Neural progenitor cell (in vitro differentiated cells): ENCODE results near the gene GRAMD1C. TPM values are rescaled to one million over a fixed set of nuclear protein-coding genes. Genes with fewer than 3 reads are reported as not detected.
"Not testable (repeated sequence)": the region's sequence is repeated elsewhere in the genome, so short reads cannot be mapped to it uniquely, and the experiment has no call there.

Source experiments
- DNase-seq: peaks from one replicate; pipeline ENCODE4 v3.0.0-alpha.2; 2016; ENCODE audit warnings: low spot score
- H2AFZ ChIP-seq: fragments of 200-600 bp; sonication (generic); replicated peaks from 2 replicates; pipeline ENCODE4 v1.6.1; 2016; ENCODE audit warnings: antibody characterized with exemption
- H3F3A ChIP-seq: fragments of 200-600 bp; sonication (generic); 2 replicates; pipeline ENCODE4 v1.6.1; 2016; ENCODE audit warnings: antibody characterized with exemption, low read depth
- H3K27ac ChIP-seq: fragments of 200-600 bp; sonication (generic); 2 replicates; pipeline ENCODE4 v1.5.1; 2016; ENCODE audit warnings: mild to moderate bottlenecking
- H3K27me3 ChIP-seq: fragments of 200-600 bp; sonication (generic); 2 replicates; pipeline ENCODE4 v1.6.1; 2016; ENCODE audit warnings: mild to moderate bottlenecking, moderate library complexity
- H3K36me3 ChIP-seq: fragments of 200-600 bp; sonication (generic); 2 replicates; pipeline ENCODE4 v1.5.1; 2016
- H3K4me1 ChIP-seq: fragments of 200-600 bp; sonication (generic); 2 replicates; pipeline ENCODE4 v1.6.1; 2016; ENCODE audit warnings: mixed run types
- H3K4me2 ChIP-seq: fragments of 200-600 bp; sonication (generic); 2 replicates; pipeline ENCODE4 v1.6.1; 2016
- H3K4me3 ChIP-seq: fragments of 200-600 bp; sonication (generic); 2 replicates; pipeline ENCODE4 v1.5.1; 2016
- H3K79me2 ChIP-seq: fragments of 200-600 bp; sonication (generic); 2 replicates; pipeline ENCODE4 v1.6.1; 2016; ENCODE audit warnings: low read depth
- H3K9ac ChIP-seq: fragments of 200-600 bp; sonication (generic); 2 replicates; pipeline ENCODE4 v1.6.1; 2016
- H3K9me3 ChIP-seq: fragments of 200-600 bp; sonication (generic); 2 replicates; pipeline ENCODE4 v1.5.1; 2016; ENCODE audit warnings: low read depth
- H4K20me1 ChIP-seq: fragments of 200-600 bp; sonication (generic); 2 replicates; pipeline ENCODE4 v1.6.1; 2016; ENCODE audit warnings: low read depth
- H3K27ac Mint-ChIP-seq: 3 replicates; pipeline ENCODE4 v1.8.0; 2021; ENCODE audit warnings: mixed read lengths
- H3K27me3 Mint-ChIP-seq: 2 replicates; pipeline ENCODE4 v1.8.0; 2022; ENCODE audit warnings: low read depth, mild to moderate bottlenecking, inconsistent platforms, moderate library complexity, mixed read lengths; ENCODE audit not compliant: insufficient read depth
- H3K36me3 Mint-ChIP-seq: 3 replicates; pipeline ENCODE4 v1.8.0; 2021; ENCODE audit warnings: mixed read lengths
- H3K4me1 Mint-ChIP-seq: 3 replicates; pipeline ENCODE4 v1.8.0; 2021; ENCODE audit warnings: mixed read lengths
- H3K4me3 Mint-ChIP-seq: 3 replicates; pipeline ENCODE4 v1.8.0; 2021; ENCODE audit warnings: mild to moderate bottlenecking, moderate library complexity, mixed read lengths
- H3K9me3 Mint-ChIP-seq: 3 replicates; pipeline ENCODE4 v1.8.0; 2020; ENCODE audit warnings: mixed read lengths
- CTCF ChIP-seq: fragments of 200-600 bp; sonication (generic); IDR thresholded peaks from 2 replicates; pipeline ENCODE4 v1.5.1; 2017; ENCODE audit warnings: antibody characterized with exemption, mild to moderate bottlenecking
- EZH2 ChIP-seq: fragments of 200-600 bp; sonication (generic); IDR thresholded peaks from 2 replicates; pipeline ENCODE4 v1.6.1; 2017; ENCODE audit warnings: antibody characterized with exemption, mild to moderate bottlenecking, moderate library complexity
- EZH2phosphoT487 ChIP-seq: fragments of 200-600 bp; sonication (generic); IDR thresholded peaks from 2 replicates; pipeline ENCODE4 v1.6.1; 2017; ENCODE audit warnings: antibody characterized with exemption
- total RNA-seq: library from RNA; depleted of rRNA; stranded (reverse); fragments of >200 nt; gene quantifications from 2 replicates; pipeline ENCODE4 v1.2.3, GENCODE V29; 2015; ENCODE audit warnings: low replicate concordance

GRAMD1C gene
- total RNA-seq, 1 donor from 2014 or later, result 10.7 TPM

- Histone ChIP-seq H3K9ac (no peak overlapping the region), H3K4me1 (peaks cover 3% of the 10 kb centered on the region), H2AFZ (no peak overlapping the region), H3K27me3 (no peaks in the 10 kb centered on the region), H3F3A (no peaks in the 10 kb centered on the region), H3K27ac (no peak overlapping the region), H3K4me2 (no peak overlapping the region), H3K9me3 (no peaks in the 10 kb centered on the region), H3K79me2 (no peaks in the 10 kb centered on the region), H3K36me3 (no peaks in the 10 kb centered on the region), H3K4me3 (no peak overlapping the region), H4K20me1 (no peaks in the 10 kb centered on the region)
- DNase-seq, result no peak
- TF ChIP-seq CTCF, result no peak
- no peak for TF ChIP-seq EZH2phosphoT487
- Mint-ChIP-seq H3K4me1 (peaks cover 2% of the 10 kb centered on the region), H3K9me3 (peaks cover 3% of the 10 kb centered on the region), H3K36me3 (no peaks in the 10 kb centered on the region), H3K27me3 (peaks cover 2% of the 10 kb centered on the region), H3K27ac (no peak overlapping the region), H3K4me3 (no peak overlapping the region)
Measured at GRCh38 chr3:113847247-113847646, 8.7 kb downstream of the GRAMD1C start.

- Histone ChIP-seq H3K79me2 (no peaks in the 10 kb centered on the region), H3K4me1 (peaks cover 3% of the 10 kb centered on the region), H3K9me3 (no peaks in the 10 kb centered on the region), H4K20me1 (no peaks in the 10 kb centered on the region), H3K27me3 (no peaks in the 10 kb centered on the region), H3F3A (no peaks in the 10 kb centered on the region), H3K4me3 (no peak overlapping the region), H3K27ac (no peak overlapping the region), H3K9ac (no peak overlapping the region), H3K36me3 (no peaks in the 10 kb centered on the region), H2AFZ (no peak overlapping the region), H3K4me2 (no peak overlapping the region)
- Mint-ChIP-seq H3K4me3 (no peak overlapping the region), H3K9me3 (peaks cover 3% of the 10 kb centered on the region), H3K4me1 (peaks cover 2% of the 10 kb centered on the region), H3K27ac (no peak overlapping the region), H3K27me3 (peaks cover 2% of the 10 kb centered on the region), H3K36me3 (no peaks in the 10 kb centered on the region)
- TF ChIP-seq EZH2 (no peak), CTCF (no peak), EZH2phosphoT487 (no peak)
- DNase-seq, result no peak
Measured at GRCh38 chr3:113847664-113848461, 9.3 kb downstream of the GRAMD1C start.

GRCh38 chr3:113849071-113849470 is 10.5 kb downstream of the GRAMD1C start:
- not testable (repeated sequence) for H3K4me3 Mint-ChIP-seq, H3K4me1 ChIP-seq, H3K27ac Mint-ChIP-seq, H3K79me2 ChIP-seq, H3F3A ChIP-seq, H3K4me1 Mint-ChIP-seq, H3K4me2 ChIP-seq, H2AFZ ChIP-seq, H3K4me3 ChIP-seq, H3K27ac ChIP-seq, H3K27me3 ChIP-seq, H3K36me3 ChIP-seq, H3K9ac ChIP-seq, DNase-seq, H3K9me3 Mint-ChIP-seq, H3K9me3 ChIP-seq, H3K36me3 Mint-ChIP-seq, H4K20me1 ChIP-seq, H3K27me3 Mint-ChIP-seq

GRCh38 chr3:113849841-113850240 is 11.3 kb downstream of the GRAMD1C start:
- H3K27ac Mint-ChIP-seq, H3K4me2 ChIP-seq, H3K27ac ChIP-seq, H3K9me3 ChIP-seq, H2AFZ ChIP-seq, H3K36me3 ChIP-seq, H3K4me1 Mint-ChIP-seq, H3K4me3 ChIP-seq, DNase-seq, H3K4me3 Mint-ChIP-seq, H3K9me3 Mint-ChIP-seq, H4K20me1 ChIP-seq, H3K36me3 Mint-ChIP-seq, H3F3A ChIP-seq, H3K79me2 ChIP-seq, H3K4me1 ChIP-seq, H3K27me3 Mint-ChIP-seq, H3K9ac ChIP-seq, H3K27me3 ChIP-seq: not testable (repeated sequence)

GRCh38 chr3:113850391-113850790 is 11.8 kb downstream of the GRAMD1C start:
- not testable (repeated sequence) for H3K4me3 Mint-ChIP-seq, H3K9me3 Mint-ChIP-seq, H3K4me3 ChIP-seq, H3K4me1 Mint-ChIP-seq, H3K9me3 ChIP-seq, H3K27me3 Mint-ChIP-seq, H3K4me1 ChIP-seq, H2AFZ ChIP-seq, H3K27ac Mint-ChIP-seq, H3K9ac ChIP-seq, H3K36me3 Mint-ChIP-seq, H3K79me2 ChIP-seq, H3K27ac ChIP-seq, H3K4me2 ChIP-seq, H3K27me3 ChIP-seq, H4K20me1 ChIP-seq, DNase-seq, H3K36me3 ChIP-seq, H3F3A ChIP-seq
